Common myeloid progenitor, CD34-positive (primary cell): ENCODE data around the gene CSRP1.
"Not testable (repeated sequence)": the region's sequence is repeated elsewhere in the genome, so short reads cannot be mapped to it uniquely, and the experiment has no call there.

Source experiments
- CTCF ChIA-PET: fragments of 350-600 bp; sonication (Branson Sonifier 250); formaldehyde crosslinking; loops from one replicate; lab custom pipeline; 2021; ENCODE audit warnings: antibody characterized with exemption; lab: Charles Lee
- POLR2A ChIA-PET: fragments of 350-600 bp; sonication (Branson Sonifier 250); formaldehyde crosslinking; loops from one replicate; lab custom pipeline; 2021; ENCODE audit warnings: antibody characterized with exemption; lab: Charles Lee
- DNase-seq, 3 donors: peaks; one replicate each; pipeline versions ENCODE4 v3.0.0 to v3.0.0-alpha.2; 2013
- H3K27ac ChIP-seq, 2 experiments: 1 replicate in 1 of 2; 2 replicates in 1 of 2; pipeline ENCODE4 v1.7.0; 2013; ENCODE audit warnings: inconsistent platforms in 2 of 2, low read length in 2 of 2, mild to moderate bottlenecking in 2 of 2, low read depth in 1 of 2, moderate library complexity in 1 of 2; ENCODE audit not compliant: severe bottlenecking in 2 of 2, insufficient read depth in 1 of 2, poor library complexity in 1 of 2
- H3K27me3 ChIP-seq, 5 experiments: replicated peaks in 2 of 5; 1 replicate in 3 of 5; 2 replicates in 2 of 5; pipeline versions ENCODE4 v1.6.1 to v1.7.0; 2013; ENCODE audit warnings: low read length in 4 of 5, mild to moderate bottlenecking in 2 of 5, moderate library complexity in 2 of 5, inconsistent platforms in 1 of 5; ENCODE audit not compliant: insufficient read depth in 5 of 5, control insufficient read depth in 4 of 5
- H3K36me3 ChIP-seq, 4 experiments: 1 replicate in 2 of 4; 2 replicates in 2 of 4; pipeline versions ENCODE4 v1.6.1 to v1.7.0; 2013; ENCODE audit warnings: low read length in 3 of 4, control low read depth in 1 of 4, mild to moderate bottlenecking in 1 of 4; ENCODE audit not compliant: control insufficient read depth in 4 of 4, insufficient read depth in 4 of 4
- H3K4me1 ChIP-seq, 4 experiments: 1 replicate in 3 of 4; 2 replicates in 1 of 4; pipeline versions ENCODE4 v1.6.1 to v1.7.1; 2013; ENCODE audit warnings: low read length in 3 of 4, mild to moderate bottlenecking in 3 of 4, control low read depth in 1 of 4, inconsistent platforms in 1 of 4, moderate library complexity in 1 of 4; ENCODE audit not compliant: control insufficient read depth in 4 of 4, insufficient read depth in 4 of 4; ENCODE audit errors: control extremely low read depth in 1 of 4
- H3K4me3 ChIP-seq, 7 experiments: 1 replicate in 4 of 7; 2 replicates in 3 of 7; pipeline versions ENCODE4 v1.5.1 to v1.7.0; 2013; ENCODE audit warnings: mild to moderate bottlenecking in 7 of 7, low read length in 6 of 7, moderate library complexity in 6 of 7, inconsistent platforms in 2 of 7, low read depth in 2 of 7, control low read depth in 1 of 7; ENCODE audit not compliant: insufficient read depth in 4 of 7, control insufficient read depth in 1 of 7; ENCODE audit errors: extremely low read depth in 1 of 7
- H3K9me3 ChIP-seq, 5 experiments: 1 replicate in 4 of 5; 2 replicates in 1 of 5; pipeline versions ENCODE4 v1.6.1 to v1.7.1; 2013; ENCODE audit warnings: low read length in 4 of 5, mild to moderate bottlenecking in 2 of 5, inconsistent platforms in 1 of 5, low read depth in 1 of 5, moderate library complexity in 1 of 5; ENCODE audit not compliant: control insufficient read depth in 4 of 5, insufficient read depth in 2 of 5; ENCODE audit errors: control extremely low read depth in 1 of 5
- WGBS: methylation state at CpG from one replicate; pipeline ENCODE4 v1.1.5; 2013; ENCODE audit not compliant: insufficient coverage; 5-methylcytosine and 5-hydroxymethylcytosine counted together

CSRP1 gene

DNA sequence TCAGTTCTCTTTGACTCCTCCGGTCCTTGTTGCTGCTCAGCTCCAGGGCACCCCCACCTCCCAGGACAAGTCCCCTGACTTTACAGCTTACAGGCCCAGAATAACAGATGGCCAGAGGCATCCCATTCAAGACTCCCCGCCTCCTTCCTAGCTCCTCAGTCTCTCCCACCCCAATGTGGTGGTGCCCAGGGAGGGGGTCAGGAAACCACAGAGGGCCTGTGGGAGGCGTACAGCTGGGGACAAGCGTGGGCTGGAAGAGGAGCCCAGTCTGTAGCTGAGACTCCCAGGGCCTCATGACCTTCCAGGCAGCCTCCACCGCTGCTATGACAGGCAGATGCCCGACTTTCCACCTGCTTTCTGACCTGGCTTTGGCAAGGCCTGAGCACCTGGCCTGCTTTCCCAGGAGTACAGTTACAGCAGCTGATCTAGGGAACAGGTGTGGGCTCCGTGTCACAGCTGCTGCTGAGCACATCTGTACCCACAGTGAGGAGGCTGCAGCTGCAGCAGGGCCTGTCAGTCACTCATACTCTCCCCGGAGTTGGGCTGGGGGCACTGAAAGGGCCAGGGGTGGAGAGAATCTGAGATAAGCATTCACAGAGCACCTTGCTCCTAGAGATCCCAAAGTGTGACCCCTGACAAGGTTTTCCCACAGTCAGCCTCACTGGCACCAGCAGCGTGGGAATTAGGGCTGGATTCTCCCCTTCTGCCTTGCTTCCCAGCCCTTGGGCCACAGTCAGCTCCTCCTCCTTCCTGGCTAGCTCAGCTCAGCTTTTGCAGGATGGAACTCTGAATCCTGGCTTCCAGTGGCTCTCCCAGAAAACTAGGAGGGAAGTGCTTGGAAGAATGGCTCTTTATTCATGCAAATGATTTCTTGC lies 24.9 kb upstream of the CSRP1 start:
- 25% methylated on average over 8 of the region's 9 CpGs for WGBS
- ChIA-PET CTCF (interaction anchor here (0.7 to 12.0 kb wide), 27 partner anchors 10 to 442 kb away, joined by 3 to 147 read pairs (median 5); no protein-coding TSS in a partner anchor), POLR2A (interaction anchor here (0.9 kb wide), 1 partner anchor 172 kb away, joined by 4 read pairs; no protein-coding TSS in a partner anchor)
- peak overlapping the region in 2 of 7 experiments; percentile 12 to 14 for H3K4me3 ChIP-seq
- DNase-seq, result peak in 2 of 3 donors; percentile 55 to 60
- no peak overlapping the region for H3K27ac ChIP-seq
- no peaks in the 10 kb centered on the region for H3K27me3 ChIP-seq
- no peaks in the 10 kb centered on the region for H3K9me3 ChIP-seq
- H3K4me1 ChIP-seq, result peaks cover 0 to 46% (median 38%) of the 10 kb centered on the region in 4 experiments
- no peaks in the 10 kb centered on the region for H3K36me3 ChIP-seq

DNA sequence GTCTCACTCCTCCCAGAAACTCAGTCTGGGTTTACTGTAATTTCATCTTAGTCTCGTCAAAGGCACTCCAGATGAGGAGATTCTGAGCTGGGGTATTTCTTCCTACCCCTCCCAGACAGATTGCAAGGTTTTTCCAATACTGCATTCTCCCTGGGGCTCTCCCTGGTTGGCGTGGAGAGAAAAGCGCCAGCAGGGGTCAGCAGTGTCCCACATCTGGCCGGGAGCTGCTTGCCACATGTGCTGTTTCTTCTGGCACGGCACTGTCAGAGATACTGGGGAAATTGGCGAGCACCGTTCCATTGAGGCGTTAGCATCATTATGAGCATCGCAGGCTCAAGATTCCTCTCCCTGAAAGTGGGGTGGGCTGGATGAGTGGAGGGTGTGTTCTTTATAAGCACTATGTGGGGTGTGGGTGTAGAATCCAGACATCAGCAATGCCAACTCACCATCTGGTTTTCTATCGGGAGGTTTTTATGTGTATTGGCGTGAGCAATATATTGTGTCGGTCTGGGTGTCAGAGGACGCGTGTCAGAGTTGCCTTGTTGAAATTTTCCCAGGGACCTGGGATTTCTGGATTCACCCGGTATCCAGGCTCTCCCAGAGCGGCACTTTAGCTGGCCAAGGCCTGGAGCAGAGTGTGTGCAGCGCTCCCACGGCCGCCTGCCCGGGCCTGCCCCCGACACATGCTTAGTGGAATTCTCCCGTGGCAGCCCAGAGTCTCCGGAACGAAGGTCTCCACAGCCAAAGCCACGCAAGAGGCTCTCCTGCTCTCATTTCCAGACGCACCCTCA lies 24.0 kb upstream of the CSRP1 start:
- Histone ChIP-seq H3K27me3 (no peaks in the 10 kb centered on the region), H3K27ac (no peak overlapping the region), H3K4me1 (peaks cover 0 to 38% (median 29%) of the 10 kb centered on the region in 4 experiments), H3K9me3 (no peaks in the 10 kb centered on the region), H3K36me3 (no peaks in the 10 kb centered on the region), H3K4me3 (peak overlapping the region in 1 of 7 experiments; percentile 14)
- CTCF ChIA-PET, result interaction anchor here (0.6 to 12.0 kb wide), 34 partner anchors 10 to 443 kb away, joined by 3 to 147 read pairs (median 4); no protein-coding TSS in a partner anchor
- DNase-seq, result peak; percentile 77 to 83 (median 79)
- POLR2A ChIA-PET, result interaction anchor here (0.9 kb wide), 1 partner anchor 173 kb away, joined by 4 read pairs; no protein-coding TSS in a partner anchor
- WGBS, result 48% methylated on average over 21 of the region's 26 CpGs

- Histone ChIP-seq H3K27ac (no peak overlapping the region), H3K9me3 (peaks cover 0 to 3% (median 0%) of the 10 kb centered on the region in 5 experiments), H3K27me3 (no peaks in the 10 kb centered on the region), H3K4me1 (peaks cover 0 to 24% (median 18%) of the 10 kb centered on the region in 4 experiments), H3K36me3 (no peaks in the 10 kb centered on the region), H3K4me3 (no peak overlapping the region)
- 100% methylated on average over 2 of the region's 3 CpGs for WGBS
- ChIA-PET CTCF (interaction anchor here (0.7 to 12.0 kb wide), 9 partner anchors 11 to 264 kb away, joined by 3 to 147 read pairs (median 20); no protein-coding TSS in a partner anchor), POLR2A (interaction anchor here (0.6 kb wide), 1 partner anchor 299 kb away, joined by 3 read pairs; no protein-coding TSS in a partner anchor)
- DNase-seq, result no peak
These were observed 21.8 kb upstream of the CSRP1 start for GRCh38 chr1:201528631-201529252.

- Histone ChIP-seq H3K36me3 (peaks cover 0 to 2% (median 0%) of the 10 kb centered on the region in 4 experiments), H3K27me3 (no peaks in the 10 kb centered on the region), H3K4me3 (no peak overlapping the region), H3K27ac (no peak overlapping the region), H3K9me3 (peaks cover 0 to 7% (median 0%) of the 10 kb centered on the region in 5 experiments), H3K4me1 (peaks cover 0 to 23% (median 18%) of the 10 kb centered on the region in 4 experiments)
- ChIA-PET CTCF (interaction anchor here (1.2 to 12.0 kb wide), 6 partner anchors 8 to 177 kb away, joined by 3 to 147 read pairs (median 6); no protein-coding TSS in a partner anchor), POLR2A (interaction anchor here (0.6 kb wide), 1 partner anchor 299 kb away, joined by 3 read pairs; no protein-coding TSS in a partner anchor)
- no CpG with 5 or more reads among the region's 5 CpGs for WGBS
- DNase-seq, result no peak
These were observed 21.0 kb upstream of the CSRP1 start for GRCh38 chr1:201527879-201528278.

- peak in 2 of 3 donors; percentile 26 to 53 for DNase-seq
- ChIA-PET CTCF (interaction anchor here (1.0 to 7.0 kb wide), 3 partner anchors 9 to 18 kb away, joined by 3 to 52 read pairs (median 7); partner anchors contain the start of gene CSRP1), POLR2A (no interaction called here)
- Histone ChIP-seq H3K4me1 (no peaks in the 10 kb centered on the region), H3K27ac (no peak overlapping the region), H3K27me3 (no peaks in the 10 kb centered on the region), H3K9me3 (peaks cover 0 to 8% (median 0%) of the 10 kb centered on the region in 5 experiments), H3K4me3 (no peak overlapping the region), H3K36me3 (peaks cover 0 to 8% (median 2%) of the 10 kb centered on the region in 4 experiments)
- WGBS, result 100% methylated on average over 1 of the region's 1 CpG
These were observed 18.4 kb upstream of the CSRP1 start for GRCh38 chr1:201525193-201525778.

- H3K9me3 ChIP-seq, POLR2A ChIA-PET, H3K36me3 ChIP-seq, H3K4me3 ChIP-seq, DNase-seq, H3K27me3 ChIP-seq, H3K4me1 ChIP-seq, H3K27ac ChIP-seq: not testable (repeated sequence)
- CTCF ChIA-PET, result interaction anchor here (3.8 to 32.1 kb wide), 3 partner anchors 7 to 29 kb away, joined by 21 to 1059 read pairs (median 52); no protein-coding TSS in a partner anchor
- 89% methylated on average over 12 of the region's 14 CpGs for WGBS
These were observed 13.2 kb upstream of the CSRP1 start for GRCh38 chr1:201520046-201520575.
